Measurements from ENCODE around the gene KLRD1. TPM values are rescaled to one million over a fixed set of nuclear protein-coding genes. Genes with fewer than 3 reads are reported as not detected.

The KLRD1 gene
- total and polyA plus RNA-seq, 2 of the 4 experiments (the other 2 are of a cell fraction): under 0.01 TPM

GRCh38 chr12:10368206-10369171 lies 60.8 kb downstream of the KLRD1 start:
- Histone ChIP-seq H4K91ac (ENCODE audit: insufficient read depth, low read depth, low read length) (no peak overlapping the region), H3K4me1 (ENCODE audit: control insufficient read depth, insufficient read depth, low read length) (peaks cover 18% of the 10 kb centered on the region), H4K8ac (ENCODE audit: low read depth in 2 of 2, low read length in 2 of 2) (no peak overlapping the region), H3K4me2 (ENCODE audit: low read depth, low read length) (no peak overlapping the region), H3K4me3 (ENCODE audit: insufficient read depth, low read depth, low read length) (no peak overlapping the region), H2BK15ac (ENCODE audit: low read depth, low read length) (no peak overlapping the region), H3K36me3 (ENCODE audit: control insufficient read depth, insufficient read depth, low read length) (no peaks in the 10 kb centered on the region), H3K23ac (ENCODE audit: low read depth, low read length) (no peak overlapping the region), H2BK120ac (ENCODE audit: low read depth, low read length) (no peak overlapping the region), H2BK20ac (ENCODE audit: low read depth, low read length) (no peak overlapping the region), H2AK9ac (replicated peaks; ENCODE audit: low read depth, low read length, poor library complexity) (no peak overlapping the region), H3K9ac (ENCODE audit: low read depth, low read length) (no peak overlapping the region), H2AK5ac (ENCODE audit: low read depth, low read length) (no peak overlapping the region), H3K9me1 (ENCODE audit: insufficient read depth, low read length) (no peaks in the 10 kb centered on the region), H3K56ac (ENCODE audit: extremely low read depth, insufficient read depth, low read length) (no peak overlapping the region), H2BK5ac (ENCODE audit: low read depth, low read length, poor library complexity, severe bottlenecking) (no peak overlapping the region), H3K27ac (ENCODE audit: insufficient read depth, low read length) (no peak overlapping the region), H4K5ac (ENCODE audit: low read depth, low read length) (no peak overlapping the region), H3K27me3 (ENCODE audit: control insufficient read depth, insufficient read depth, low read length) (no peaks in the 10 kb centered on the region), H2AFZ (replicated peaks; ENCODE audit: low read length, poor library complexity) (no peak overlapping the region), H3K18ac (ENCODE audit: low read depth, low read length) (no peak overlapping the region), H3K9me3 (ENCODE audit: control insufficient read depth, insufficient read depth, low read length) (no peaks in the 10 kb centered on the region), H4K20me1 (ENCODE audit: insufficient read depth, low read length) (no peaks in the 10 kb centered on the region), H3K79me1 (ENCODE audit: low read depth in 1 of 2, low read length in 2 of 2) (no peaks in the 10 kb centered on the region), H3K4ac (ENCODE audit: low read depth, low read length) (no peak overlapping the region), H3K14ac (replicated peaks; ENCODE audit: low read depth, low read length) (no peak overlapping the region)
- TF ChIP-seq CEBPB (IDR thresholded peaks at IDR 0.05; ENCODE audit: low read depth, low read length) (no peak), BHLHE40 (IDR thresholded peaks at IDR 0.05; ENCODE audit: low read depth, low read length) (no peak), RCOR1 (IDR thresholded peaks at IDR 0.05; ENCODE audit: insufficient replicate concordance, low read length) (no peak), FOS (IDR thresholded peaks at IDR 0.05; ENCODE audit: low read depth, low read length) (no peak), MAFK (IDR thresholded peaks at IDR 0.05; ENCODE audit: low read depth, low read length) (no peak), MXI1 (IDR thresholded peaks at IDR 0.05; ENCODE audit: borderline replicate concordance, low read depth, low read length) (no peak), RFX5 (IDR thresholded peaks at IDR 0.05; ENCODE audit: low read depth, low read length) (no peak), USF2 (IDR thresholded peaks at IDR 0.05; ENCODE audit: low read depth, low read length) (no peak), POLR2A (IDR thresholded peaks at IDR 0.05; ENCODE audit: low read depth, low read length) (no peak), MAZ (IDR thresholded peaks at IDR 0.05; ENCODE audit: borderline replicate concordance, low read depth, low read length) (no peak)
- TF ChIP-seq, protein P1, sequence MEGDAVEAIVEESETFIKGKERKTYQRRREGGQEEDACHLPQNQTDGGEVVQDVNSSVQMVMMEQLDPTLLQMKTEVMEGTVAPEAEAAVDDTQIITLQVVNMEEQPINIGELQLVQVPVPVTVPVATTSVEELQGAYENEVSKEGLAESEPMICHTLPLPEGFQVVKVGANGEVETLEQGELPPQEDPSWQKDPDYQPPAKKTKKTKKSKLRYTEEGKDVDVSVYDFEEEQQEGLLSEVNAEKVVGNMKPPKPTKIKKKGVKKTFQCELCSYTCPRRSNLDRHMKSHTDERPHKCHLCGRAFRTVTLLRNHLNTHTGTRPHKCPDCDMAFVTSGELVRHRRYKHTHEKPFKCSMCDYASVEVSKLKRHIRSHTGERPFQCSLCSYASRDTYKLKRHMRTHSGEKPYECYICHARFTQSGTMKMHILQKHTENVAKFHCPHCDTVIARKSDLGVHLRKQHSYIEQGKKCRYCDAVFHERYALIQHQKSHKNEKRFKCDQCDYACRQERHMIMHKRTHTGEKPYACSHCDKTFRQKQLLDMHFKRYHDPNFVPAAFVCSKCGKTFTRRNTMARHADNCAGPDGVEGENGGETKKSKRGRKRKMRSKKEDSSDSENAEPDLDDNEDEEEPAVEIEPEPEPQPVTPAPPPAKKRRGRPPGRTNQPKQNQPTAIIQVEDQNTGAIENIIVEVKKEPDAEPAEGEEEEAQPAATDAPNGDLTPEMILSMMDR (conservative IDR thresholded peaks at IDR 0.05; ENCODE audit: low read depth, low read length): no peak
- WGBS, 2 experiments (ENCODE audit: extremely low coverage in 2 of 2, insufficient read length in 1 of 2): 100% methylated on average over 1 of the region's 10 CpGs; no CpG with 5 or more reads in 1 of the 2 experiments
- CTCF ChIA-PET: interaction anchor here (0.6 kb wide), 1 partner anchor 153 kb away, joined by 3 read pairs; no protein-coding TSS in a partner anchor
- DNase-seq (no peak), ATAC-seq (ENCODE audit: low read depth) (no peak)
- intact Hi-C loops (cut with micrococcal nuclease) (no loop called here), in situ Hi-C loops (cut with MboI; ENCODE audit: low sequenced_read_pairs) (no loop called here), dilution Hi-C loops (cut with HindIII; ENCODE audit: low sequenced_read_pairs, unreplicated experiment) (no loop called here)
- POLR2A ChIA-PET (ENCODE audit: unreplicated experiment): no interaction called here
- no TSS peak for BruUV-seq (replicated peaks)
